Fibroblast of mammary gland (primary cell): ENCODE data around the gene MUC4.

ENCODE experiments used
- DNase-seq: peaks from one replicate; pipeline ENCODE4 v3.0.0-alpha.2; 2010; ENCODE audit warnings: low read depth
- H3K4me3 ChIP-seq: 2 replicates; pipeline ENCODE4 v1.5.1; 2011; ENCODE audit warnings: low read depth, mild to moderate bottlenecking, low read length, moderate library complexity; ENCODE audit not compliant: control insufficient read depth
- TF ChIP-seq, protein P1 (sequence below): conservative IDR thresholded peaks from 2 replicates; pipeline ENCODE4 v1.5.1; 2011; ENCODE audit warnings: low read depth, low read length, inconsistent platforms; ENCODE audit not compliant: control insufficient read depth, insufficient read depth

Gene MUC4

DNA sequence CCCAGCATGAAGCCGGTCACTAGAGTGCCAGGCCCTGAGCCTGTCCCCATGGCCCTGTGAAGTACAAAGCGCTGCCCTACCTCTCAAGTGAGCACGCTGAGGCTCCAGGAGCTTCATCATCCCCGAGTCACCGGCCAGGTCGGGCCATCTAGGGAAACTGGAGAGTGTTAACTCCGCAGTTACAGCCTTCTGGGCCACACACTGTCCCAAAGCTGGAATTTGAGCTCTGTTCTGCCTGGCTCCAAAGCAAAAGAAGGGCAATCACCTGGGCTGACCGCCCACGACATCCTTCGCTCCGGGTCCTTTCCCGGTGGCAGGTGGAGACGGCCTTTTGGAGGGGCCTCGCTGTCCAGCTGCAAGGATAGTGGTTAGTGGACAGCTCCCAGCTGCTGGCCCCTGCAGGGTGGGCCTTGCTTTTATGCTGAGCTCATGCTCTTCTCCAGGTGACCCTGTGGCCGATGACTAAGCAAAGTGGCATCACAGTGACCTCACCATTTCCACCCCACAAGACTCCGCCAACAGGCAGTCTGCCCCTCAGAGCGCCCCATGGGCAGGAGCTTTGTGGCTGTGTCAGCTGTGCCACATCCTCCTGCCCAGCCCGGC is 3.5 kb upstream of the MUC4 start:
- DNase-seq, result no peak
- H3K4me3 ChIP-seq, result no peak overlapping the region
- TF ChIP-seq, protein P1, sequence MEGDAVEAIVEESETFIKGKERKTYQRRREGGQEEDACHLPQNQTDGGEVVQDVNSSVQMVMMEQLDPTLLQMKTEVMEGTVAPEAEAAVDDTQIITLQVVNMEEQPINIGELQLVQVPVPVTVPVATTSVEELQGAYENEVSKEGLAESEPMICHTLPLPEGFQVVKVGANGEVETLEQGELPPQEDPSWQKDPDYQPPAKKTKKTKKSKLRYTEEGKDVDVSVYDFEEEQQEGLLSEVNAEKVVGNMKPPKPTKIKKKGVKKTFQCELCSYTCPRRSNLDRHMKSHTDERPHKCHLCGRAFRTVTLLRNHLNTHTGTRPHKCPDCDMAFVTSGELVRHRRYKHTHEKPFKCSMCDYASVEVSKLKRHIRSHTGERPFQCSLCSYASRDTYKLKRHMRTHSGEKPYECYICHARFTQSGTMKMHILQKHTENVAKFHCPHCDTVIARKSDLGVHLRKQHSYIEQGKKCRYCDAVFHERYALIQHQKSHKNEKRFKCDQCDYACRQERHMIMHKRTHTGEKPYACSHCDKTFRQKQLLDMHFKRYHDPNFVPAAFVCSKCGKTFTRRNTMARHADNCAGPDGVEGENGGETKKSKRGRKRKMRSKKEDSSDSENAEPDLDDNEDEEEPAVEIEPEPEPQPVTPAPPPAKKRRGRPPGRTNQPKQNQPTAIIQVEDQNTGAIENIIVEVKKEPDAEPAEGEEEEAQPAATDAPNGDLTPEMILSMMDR, result no peak

DNA sequence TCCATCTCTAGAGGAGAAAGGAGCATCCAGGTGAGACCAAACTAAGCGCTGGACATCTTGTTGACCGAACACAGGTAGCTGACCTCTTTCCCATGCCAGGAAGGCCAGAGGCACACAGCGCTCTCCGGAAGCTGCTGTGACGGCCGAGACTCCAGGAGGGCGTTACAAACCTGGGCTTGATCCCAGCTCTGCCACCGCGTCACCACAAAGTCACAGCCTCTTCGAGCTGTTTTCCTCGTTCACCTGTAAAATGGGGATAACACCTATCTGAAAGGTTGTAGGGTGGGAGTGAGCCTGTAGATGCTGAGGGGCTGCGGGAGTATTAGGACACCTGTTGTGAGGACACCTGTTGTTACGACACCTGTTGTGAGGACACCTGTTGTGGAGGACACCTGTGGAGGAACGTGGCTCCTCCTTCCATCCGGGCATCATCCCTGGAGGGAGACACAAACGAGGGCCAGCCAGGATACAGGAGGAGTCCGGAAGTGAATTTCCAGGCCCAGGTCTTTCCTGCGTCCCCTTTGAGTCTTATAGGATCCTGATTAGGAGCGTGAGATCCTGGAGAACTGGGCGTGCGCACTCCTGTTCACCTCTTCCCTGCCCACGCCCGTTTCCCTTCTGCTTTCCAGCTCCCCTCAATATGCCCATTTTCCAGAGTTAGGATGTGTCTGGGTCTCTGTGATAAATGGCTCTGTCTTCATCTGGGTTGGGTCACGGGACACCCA is 2.3 kb upstream of the MUC4 start:
- H3K4me3 ChIP-seq, result no peak overlapping the region
- DNase-seq, result no peak
- TF ChIP-seq, protein P1, result no peak

DNA sequence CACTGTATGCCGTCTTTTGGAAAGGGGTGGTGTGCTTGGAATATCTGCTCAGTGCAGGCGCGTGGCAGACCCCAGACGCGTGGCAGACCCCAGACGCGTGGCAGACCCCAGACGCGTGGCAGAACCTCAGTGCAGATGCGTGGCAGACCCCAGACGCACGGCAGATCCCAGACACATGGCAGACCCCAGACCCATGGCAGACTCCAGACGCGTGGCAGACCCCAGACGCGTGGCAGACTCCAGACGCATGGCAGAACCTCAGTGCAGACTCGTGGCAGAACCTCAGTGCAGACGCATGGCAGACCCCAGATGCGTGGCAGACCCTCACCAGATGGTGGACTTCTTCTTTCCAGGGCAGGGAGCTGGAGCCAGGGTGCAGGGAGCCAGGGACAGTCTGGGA is 637 bp upstream of the MUC4 start:
- TF ChIP-seq, protein P1, result no peak
- no peak for DNase-seq

DNA sequence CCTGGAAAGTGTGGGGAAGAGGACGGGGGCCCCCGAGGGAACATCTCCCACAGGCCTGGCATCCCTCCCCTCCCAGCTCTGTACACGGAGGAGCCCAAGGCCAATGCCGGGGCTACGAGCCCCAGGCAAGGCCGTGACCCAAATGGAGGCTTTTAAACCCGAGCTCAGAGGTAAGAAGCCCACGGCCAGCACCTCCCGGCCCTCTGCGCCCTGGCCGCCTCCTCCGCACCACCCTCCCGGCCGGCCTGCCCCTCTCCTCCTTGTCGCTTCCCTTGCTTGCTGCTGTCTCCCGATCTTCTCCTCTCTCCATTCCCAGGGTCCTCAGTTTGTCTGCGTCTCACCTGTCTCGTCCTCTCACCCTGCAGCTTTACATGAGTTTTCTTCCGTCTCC is 1.3 kb downstream of the MUC4 start:
- DNase-seq, result no peak
- TF ChIP-seq, protein P1, result no peak
- H3K4me3 ChIP-seq, result no peak overlapping the region

More for the DNA sequence above, 637 bp upstream of the MUC4 start:
- no peak overlapping the region for H3K4me3 ChIP-seq

DNA sequence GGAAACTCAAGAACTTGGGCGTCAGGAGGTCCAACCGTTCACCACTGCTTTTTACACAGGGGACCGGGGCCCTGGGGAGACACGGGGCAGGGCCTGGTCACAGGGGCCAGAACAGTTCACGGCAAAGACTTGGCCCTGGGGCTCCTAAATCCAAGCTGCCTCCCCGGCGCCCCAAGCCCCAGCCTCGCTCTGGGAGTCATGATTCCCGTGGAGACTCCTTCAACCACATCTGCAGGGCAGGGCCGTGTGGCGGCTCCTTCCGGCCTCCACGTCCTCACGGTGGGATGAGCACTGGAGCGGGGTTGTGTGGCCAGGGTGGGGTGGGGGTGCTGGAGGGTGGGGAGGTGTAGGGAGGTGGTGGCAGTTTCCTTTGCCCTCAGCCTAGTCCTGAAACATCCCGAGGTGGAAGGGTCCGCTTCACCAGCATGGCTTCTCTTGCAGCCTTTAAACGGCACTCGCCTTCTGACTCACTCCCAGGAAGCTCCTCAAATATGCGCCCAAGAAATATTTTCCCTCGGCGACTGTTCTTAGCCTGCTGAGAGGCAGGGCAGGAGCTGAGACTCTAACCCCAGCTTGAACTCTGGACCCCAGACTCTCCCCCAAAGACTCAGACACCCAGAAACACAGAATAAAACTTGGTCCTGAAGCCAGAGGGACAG is 1.8 kb downstream of the MUC4 start:
- TF ChIP-seq, protein P1, result no peak
- no peak for DNase-seq
- H3K4me3 ChIP-seq, result no peak overlapping the region

DNA sequence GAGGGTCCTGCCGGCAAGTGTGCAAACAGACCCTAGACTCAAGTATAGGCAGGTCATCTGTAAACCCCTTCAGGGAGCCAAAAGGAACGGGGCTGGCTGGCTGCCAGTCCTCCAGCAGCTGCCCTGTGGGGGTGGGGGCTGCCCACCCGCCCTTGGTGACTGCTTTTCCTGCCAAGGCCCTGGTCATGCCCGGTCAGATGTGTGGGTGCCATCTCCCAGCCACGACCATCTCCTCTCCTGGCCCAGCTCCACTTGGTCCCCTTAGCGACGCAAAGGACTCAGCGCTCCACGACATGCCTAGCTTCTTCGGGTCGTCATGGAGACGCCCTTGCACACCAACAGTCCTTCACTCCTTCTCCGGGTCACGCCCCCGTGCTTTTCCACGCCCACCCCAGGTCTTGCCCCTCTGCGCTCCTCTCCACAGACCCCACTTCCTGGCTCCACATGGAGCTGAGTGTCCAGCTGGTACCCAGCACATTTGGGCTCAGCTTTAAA is 2.4 kb downstream of the MUC4 start:
- TF ChIP-seq, protein P1, result no peak
- no peak overlapping the region for H3K4me3 ChIP-seq
- DNase-seq, result no peak
